Measurements from ENCODE around the gene CHST14. TPM values are rescaled to one million over a fixed set of nuclear protein-coding genes. Genes with fewer than 3 reads are reported as not detected.
A peak's percentile ranks its signal among the peaks of the same experiment; 100 is the strongest.

Gene CHST14
- total RNA-seq, 1 experiment from 2014 or later: 5.8 TPM

- ChIA-PET CTCF (interaction anchor here (0.6 to 1.3 kb wide), 3 partner anchors 20 to 1653 kb away, joined by 3 to 4 read pairs (median 3); no protein-coding TSS in a partner anchor), POLR2A (interaction anchor here (0.7 to 2.4 kb wide), 6 partner anchors 13 to 204 kb away, joined by 3 to 12 read pairs (median 4); partner anchors contain the start of gene CCDC32)
- Mint-ChIP-seq H3K27ac (ENCODE audit: low read depth, unreplicated experiment) (no peak overlapping the region), H3K27me3 (ENCODE audit: insufficient read depth, unreplicated experiment) (no peaks in the 10 kb centered on the region), H3K9me3 (ENCODE audit: unreplicated experiment) (no peaks in the 10 kb centered on the region), H3K36me3 (ENCODE audit: insufficient read depth, unreplicated experiment) (peaks cover 13% of the 10 kb centered on the region), H3K4me1 (ENCODE audit: insufficient read depth, unreplicated experiment) (no peaks in the 10 kb centered on the region), H3K4me3 (ENCODE audit: unreplicated experiment) (peak overlapping the region; percentile 69)
- no peak for TF ChIP-seq CTCF (IDR thresholded peaks at IDR 0.05; ENCODE audit: unreplicated experiment)
- intact Hi-C loops (cut with micrococcal nuclease): no loop called here
- no TSS peak for BruUV-seq (replicated peaks)
- DNase-seq (ENCODE audit: unreplicated experiment): no peak
Measured at GRCh38 chr15:40469776-40470390, 901 bp upstream of the CHST14 start.

- H3K36me3 Mint-ChIP-seq (ENCODE audit: insufficient read depth, unreplicated experiment): peaks cover 20% of the 10 kb centered on the region
- TF ChIP-seq CTCF (IDR thresholded peaks at IDR 0.05; ENCODE audit: unreplicated experiment): no peak
- H3K9me3 Mint-ChIP-seq (ENCODE audit: unreplicated experiment): no peaks in the 10 kb centered on the region
- no peaks in the 10 kb centered on the region for H3K27me3 Mint-ChIP-seq (ENCODE audit: insufficient read depth, unreplicated experiment)
- CTCF ChIA-PET: interaction anchor here (0.5 kb wide), 1 partner anchor 29 kb away, joined by 3 read pairs; no protein-coding TSS in a partner anchor
- POLR2A ChIA-PET: interaction anchor here (1.0 to 2.4 kb wide), 3 partner anchors 15 to 25 kb away, joined by 6 to 12 read pairs (median 6); no protein-coding TSS in a partner anchor
- peak overlapping the region; percentile 47 for H3K27ac Mint-ChIP-seq (ENCODE audit: low read depth, unreplicated experiment)
- intact Hi-C loops (cut with micrococcal nuclease): no loop called here
- no peaks in the 10 kb centered on the region for H3K4me1 Mint-ChIP-seq (ENCODE audit: insufficient read depth, unreplicated experiment)
- no peak for DNase-seq (ENCODE audit: unreplicated experiment)
- BruUV-seq (replicated peaks): no TSS peak
- peak overlapping the region; percentile 69 for H3K4me3 Mint-ChIP-seq (ENCODE audit: unreplicated experiment)
Measured at GRCh38 chr15:40471105-40471807, 472 bp downstream of the CHST14 start.

- no peak for TF ChIP-seq CTCF (IDR thresholded peaks at IDR 0.05; ENCODE audit: unreplicated experiment)
- BruUV-seq (replicated peaks): no TSS peak
- H3K9me3 Mint-ChIP-seq (ENCODE audit: unreplicated experiment): no peaks in the 10 kb centered on the region
- no peaks in the 10 kb centered on the region for H3K4me1 Mint-ChIP-seq (ENCODE audit: insufficient read depth, unreplicated experiment)
- CTCF ChIA-PET: no interaction called here
- peak overlapping the region; percentile 69 for H3K4me3 Mint-ChIP-seq (ENCODE audit: unreplicated experiment)
- intact Hi-C loops (cut with micrococcal nuclease): no loop called here
- peaks cover 16% of the 10 kb centered on the region for H3K36me3 Mint-ChIP-seq (ENCODE audit: insufficient read depth, unreplicated experiment)
- POLR2A ChIA-PET: no interaction called here
- no peak for DNase-seq (ENCODE audit: unreplicated experiment)
- peak overlapping the region; percentile 47 for H3K27ac Mint-ChIP-seq (ENCODE audit: low read depth, unreplicated experiment)
- H3K27me3 Mint-ChIP-seq (ENCODE audit: insufficient read depth, unreplicated experiment): no peaks in the 10 kb centered on the region
Measured at GRCh38 chr15:40471808-40472150, 995 bp downstream of the CHST14 start.

- Mint-ChIP-seq H3K27me3 (ENCODE audit: insufficient read depth, unreplicated experiment) (no peaks in the 10 kb centered on the region), H3K4me1 (ENCODE audit: insufficient read depth, unreplicated experiment) (peaks cover under 1% of the 10 kb centered on the region), H3K4me3 (ENCODE audit: unreplicated experiment) (peak overlapping the region; percentile 69), H3K36me3 (ENCODE audit: insufficient read depth, unreplicated experiment) (peaks cover 11% of the 10 kb centered on the region), H3K27ac (ENCODE audit: low read depth, unreplicated experiment) (no peak overlapping the region), H3K9me3 (ENCODE audit: unreplicated experiment) (no peaks in the 10 kb centered on the region)
- ChIA-PET CTCF (interaction anchor here (0.7 kb wide), 1 partner anchor 75 kb away, joined by 3 read pairs; no protein-coding TSS in a partner anchor), POLR2A (no interaction called here)
- TSS peak; percentile 46 for BruUV-seq (replicated peaks)
- DNase-seq (ENCODE audit: unreplicated experiment): no peak
- TF ChIP-seq CTCF (IDR thresholded peaks at IDR 0.05; ENCODE audit: unreplicated experiment): no peak
- intact Hi-C loops (cut with micrococcal nuclease): no loop called here
Measured at GRCh38 chr15:40472171-40472727, 1.5 kb downstream of the CHST14 start.

Measured in MCF 10A (cell line).